ENCODE measurements around the gene RYK.

The RYK gene

GRCh38 chr3:134260987-134261386 lies 10.3 kb upstream of the RYK start:
- intact Hi-C loops (cut with DNase I): no loop called here

DNA sequence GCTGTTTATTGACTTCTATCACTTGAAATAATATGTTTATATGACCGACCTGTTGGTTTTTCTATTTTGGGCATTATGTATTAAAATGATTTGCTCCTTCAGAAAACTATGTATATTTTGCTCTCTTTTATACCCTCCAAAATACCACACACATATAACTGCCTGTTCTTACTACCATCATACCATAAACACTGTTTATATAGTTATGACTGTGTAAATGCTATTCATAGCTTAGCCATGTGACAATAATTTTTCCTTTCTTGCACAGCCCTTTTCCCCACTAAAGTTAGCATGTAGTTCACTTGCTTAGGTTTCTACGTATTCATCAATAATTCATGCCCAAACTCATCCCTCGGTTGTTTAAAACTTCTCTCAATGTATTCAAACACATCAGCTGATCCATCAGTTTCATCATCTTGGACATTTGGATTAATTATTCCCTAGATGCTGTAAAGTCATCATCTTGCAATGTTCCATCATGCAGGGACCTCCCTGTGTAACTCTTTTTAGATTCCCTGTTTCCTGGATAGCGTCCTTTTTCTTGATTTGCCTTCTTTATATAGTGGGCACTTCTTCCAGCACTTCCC lies 8.2 kb upstream of the RYK start:
- no peak for DNase-seq
- intact Hi-C loops (cut with DNase I): no loop called here

More at GRCh38 chr3:134260987-134261386, 10.3 kb upstream of the RYK start:
- DNase-seq: no peak

- DNase-seq: no peak
- intact Hi-C loops (cut with DNase I): no loop called here
These were observed 4.7 kb upstream of the RYK start for GRCh38 chr3:134255404-134255803.

GRCh38 chr3:134253475-134254226 lies 3.0 kb upstream of the RYK start:
- DNase-seq: no peak
- intact Hi-C loops (cut with DNase I): no loop called here

DNA sequence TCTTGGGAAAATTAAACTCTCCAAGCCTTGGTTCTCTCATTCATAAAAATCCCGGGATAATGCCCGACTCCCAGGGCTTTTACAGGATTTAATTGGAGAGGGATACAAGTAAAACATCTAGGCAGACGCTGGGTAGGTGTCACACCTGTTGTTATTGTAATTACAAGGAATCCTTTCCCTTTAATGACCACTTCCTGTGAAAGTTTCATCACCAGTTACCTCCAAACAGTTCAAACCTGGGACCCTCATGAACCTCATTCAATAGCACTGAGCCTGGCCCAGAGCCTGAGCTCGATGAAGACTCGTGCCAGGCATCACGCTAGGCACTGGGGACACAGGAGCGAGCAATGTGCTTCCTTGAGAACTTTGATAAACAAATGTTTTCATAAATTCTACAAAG lies 2.1 kb upstream of the RYK start:
- no peak for DNase-seq
- intact Hi-C loops (cut with DNase I): no loop called here

GRCh38 chr3:134251731-134252391 lies 1.2 kb upstream of the RYK start:
- DNase-seq: no peak
- intact Hi-C loops (cut with DNase I): no loop called here

DNA sequence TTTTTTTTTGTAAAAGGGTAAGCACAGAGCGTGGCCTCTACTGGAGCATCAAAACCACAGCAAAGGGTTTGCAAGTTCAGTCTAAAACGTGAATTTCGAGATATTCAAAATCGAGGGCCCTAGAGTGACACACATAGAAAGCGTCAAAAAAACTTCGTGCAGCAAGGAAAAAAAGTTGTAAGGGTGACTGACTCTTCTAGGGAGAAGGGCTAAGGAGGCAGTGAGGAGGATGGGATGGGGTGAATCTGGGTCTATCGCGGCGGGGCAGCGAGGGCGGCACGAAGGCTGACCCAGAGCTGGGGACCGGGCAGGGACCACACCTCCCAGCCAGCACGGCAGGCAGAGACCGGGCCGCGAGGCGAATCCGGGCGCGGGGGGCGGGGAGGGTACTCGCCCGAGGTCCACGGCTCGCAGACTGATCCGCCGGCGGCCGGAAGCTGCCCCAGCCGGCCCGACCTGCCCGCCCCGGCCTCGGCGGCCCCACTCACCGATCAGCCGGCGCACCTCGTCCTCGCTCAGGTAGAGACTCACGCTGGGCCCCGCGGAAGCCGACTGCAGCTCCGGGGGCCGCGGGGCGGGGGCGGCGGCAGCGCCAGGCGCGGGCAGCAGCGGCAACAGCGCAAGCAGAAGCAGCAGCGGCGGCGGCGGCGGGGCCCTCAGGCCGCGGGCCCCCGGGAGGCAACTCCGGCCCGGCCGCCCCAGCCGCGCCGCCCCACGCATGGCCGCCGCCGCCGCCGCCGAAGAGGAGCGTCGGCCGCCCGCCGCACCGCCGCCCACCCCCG lies 533 bp downstream of the RYK start:
- intact Hi-C loops (cut with DNase I): no loop called here
- DNase-seq: peak in 40 of 42 donors; percentile 32 to 81 (median 60)

DNA sequence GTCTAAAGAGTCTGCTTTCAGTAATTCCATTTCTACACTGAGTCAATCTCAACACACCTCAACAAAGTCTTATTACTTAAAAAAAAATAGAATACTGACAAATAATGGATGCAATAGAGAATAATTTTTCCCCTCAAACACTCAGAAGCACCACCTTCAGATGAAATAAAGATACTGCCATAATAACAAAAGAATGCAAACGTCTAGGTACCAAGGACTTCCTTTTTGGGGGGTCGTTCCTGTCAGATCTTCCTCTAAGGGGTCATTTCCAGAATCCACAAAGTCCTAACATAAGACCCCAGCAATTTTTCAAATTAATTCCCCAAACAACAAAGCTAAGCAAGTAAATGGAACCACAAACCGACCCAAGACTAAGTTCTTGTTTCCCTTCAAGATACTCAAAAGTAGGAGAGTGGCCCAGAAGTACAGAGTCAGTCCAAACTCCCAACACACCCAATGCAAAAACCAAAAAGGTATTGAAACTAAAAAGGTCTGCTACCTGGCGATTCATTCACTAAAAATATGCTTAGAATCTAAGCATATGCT lies 1.3 kb downstream of the RYK start:
- intact Hi-C loops (cut with DNase I): no loop called here
- no peak for DNase-seq

- intact Hi-C loops (cut with DNase I): no loop called here
- no peak for DNase-seq
These were observed 5.7 kb downstream of the RYK start for GRCh38 chr3:134244921-134245320.

- no peak for DNase-seq
- intact Hi-C loops (cut with DNase I): no loop called here
These were observed 7.7 kb downstream of the RYK start for GRCh38 chr3:134242649-134243617.

DNA sequence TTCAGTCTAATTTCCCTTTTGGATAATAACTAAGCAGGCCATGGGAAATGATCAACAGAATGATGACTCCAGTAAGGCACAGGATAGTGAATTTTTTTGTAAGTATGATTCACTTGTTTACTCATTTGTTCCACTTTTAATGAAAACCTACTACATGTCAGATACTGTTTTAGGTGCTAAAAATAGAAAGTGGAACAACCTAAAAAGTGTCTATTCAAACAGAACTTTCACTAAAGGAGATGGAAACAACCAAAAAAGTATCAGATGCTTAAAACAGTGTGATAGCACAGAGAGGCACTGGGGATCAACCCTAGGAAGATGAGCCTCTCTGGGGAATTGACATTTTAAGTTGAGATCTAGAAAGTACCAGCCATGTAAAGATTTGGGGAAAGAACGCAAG lies 11.1 kb downstream of the RYK start:
- intact Hi-C loops (cut with DNase I): no loop called here
- DNase-seq: no peak

- intact Hi-C loops (cut with DNase I): no loop called here
- DNase-seq: no peak
These were observed 13.1 kb downstream of the RYK start for GRCh38 chr3:134237454-134238145.

GRCh38 chr3:134236505-134237170 lies 14.0 kb downstream of the RYK start:
- intact Hi-C loops (cut with DNase I): no loop called here
- no peak for DNase-seq

GRCh38 chr3:134235577-134236076 lies 15.0 kb downstream of the RYK start:
- no peak for DNase-seq
- intact Hi-C loops (cut with DNase I): no loop called here

DNA sequence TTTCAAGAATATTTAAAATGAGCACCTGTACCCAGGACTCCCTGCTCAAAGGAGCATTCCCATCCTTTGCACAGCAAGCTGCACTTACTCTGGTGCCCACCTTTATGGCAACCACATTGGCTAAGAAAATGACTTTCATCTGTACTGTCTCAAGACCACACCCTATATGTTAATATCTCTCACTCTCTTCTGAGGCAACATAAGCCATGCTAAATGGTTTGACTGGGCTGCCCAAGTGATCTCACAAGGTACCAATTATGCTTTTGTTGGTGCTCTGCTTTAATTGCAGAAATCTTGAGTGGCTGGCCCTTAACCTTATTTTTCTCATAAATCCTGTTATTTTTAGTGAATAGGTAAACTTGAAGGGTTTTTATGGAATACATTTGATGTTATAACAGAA lies 17.7 kb downstream of the RYK start:
- DNase-seq: no peak
- intact Hi-C loops (cut with DNase I): no loop called here

- intact Hi-C loops (cut with DNase I): no loop called here
- DNase-seq: no peak
These were observed 18.5 kb downstream of the RYK start for GRCh38 chr3:134232151-134232550.

- no peak for DNase-seq
- intact Hi-C loops (cut with DNase I): no loop called here
These were observed 19.5 kb downstream of the RYK start for GRCh38 chr3:134231131-134231530.
